ENCODE data around the gene MDK. TPM values are rescaled to one million over a fixed set of nuclear protein-coding genes. Genes with fewer than 3 reads are reported as not detected.
A peak's percentile ranks its signal among the peaks of the same experiment; 100 is the strongest.

MDK gene
- total RNA-seq, 1 experiment from 2014 or later, result 0.49 TPM

- CTCF ChIA-PET, result interaction anchor here (1.0 kb wide), 1 partner anchor 18 kb away, joined by 8 read pairs; no protein-coding TSS in a partner anchor
Observed at GRCh38 chr11:46333394-46333947, 48.0 kb upstream of the MDK start.

DNA sequence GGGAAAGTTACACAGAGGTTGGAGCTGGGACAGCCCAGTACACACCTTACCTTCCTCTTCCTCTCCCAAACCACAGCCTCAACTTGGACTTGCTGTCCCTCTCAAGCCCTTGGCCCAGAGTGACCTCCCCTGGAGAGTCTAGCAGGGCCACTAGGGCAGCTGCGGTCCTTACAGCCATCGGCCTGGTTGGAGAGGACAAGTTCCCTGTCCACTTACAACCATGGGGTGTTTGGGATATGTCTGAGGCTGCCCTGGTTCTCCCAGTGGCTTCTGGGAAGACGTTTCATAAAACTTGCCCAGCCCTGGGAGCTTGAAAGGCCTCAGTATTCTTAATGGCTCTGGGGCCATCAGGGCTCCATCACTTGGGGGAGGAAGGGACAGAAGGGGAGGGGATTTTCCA lies 47.3 kb upstream of the MDK start:
- TF ChIP-seq, protein P1, sequence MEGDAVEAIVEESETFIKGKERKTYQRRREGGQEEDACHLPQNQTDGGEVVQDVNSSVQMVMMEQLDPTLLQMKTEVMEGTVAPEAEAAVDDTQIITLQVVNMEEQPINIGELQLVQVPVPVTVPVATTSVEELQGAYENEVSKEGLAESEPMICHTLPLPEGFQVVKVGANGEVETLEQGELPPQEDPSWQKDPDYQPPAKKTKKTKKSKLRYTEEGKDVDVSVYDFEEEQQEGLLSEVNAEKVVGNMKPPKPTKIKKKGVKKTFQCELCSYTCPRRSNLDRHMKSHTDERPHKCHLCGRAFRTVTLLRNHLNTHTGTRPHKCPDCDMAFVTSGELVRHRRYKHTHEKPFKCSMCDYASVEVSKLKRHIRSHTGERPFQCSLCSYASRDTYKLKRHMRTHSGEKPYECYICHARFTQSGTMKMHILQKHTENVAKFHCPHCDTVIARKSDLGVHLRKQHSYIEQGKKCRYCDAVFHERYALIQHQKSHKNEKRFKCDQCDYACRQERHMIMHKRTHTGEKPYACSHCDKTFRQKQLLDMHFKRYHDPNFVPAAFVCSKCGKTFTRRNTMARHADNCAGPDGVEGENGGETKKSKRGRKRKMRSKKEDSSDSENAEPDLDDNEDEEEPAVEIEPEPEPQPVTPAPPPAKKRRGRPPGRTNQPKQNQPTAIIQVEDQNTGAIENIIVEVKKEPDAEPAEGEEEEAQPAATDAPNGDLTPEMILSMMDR (IDR thresholded peaks at IDR 0.05; ENCODE audit: unreplicated experiment), result no peak
- Mint-ChIP-seq H3K4me3 (ENCODE audit: unreplicated experiment) (no peak overlapping the region), H3K27ac (ENCODE audit: low read depth, unreplicated experiment) (no peak overlapping the region), H3K27me3 (ENCODE audit: insufficient read depth, unreplicated experiment) (peaks cover 29% of the 10 kb centered on the region), H3K9me3 (ENCODE audit: unreplicated experiment) (no peaks in the 10 kb centered on the region), H3K36me3 (ENCODE audit: insufficient read depth, unreplicated experiment) (no peaks in the 10 kb centered on the region), H3K4me1 (ENCODE audit: insufficient read depth, unreplicated experiment) (peaks cover 35% of the 10 kb centered on the region)
- intact Hi-C loops (cut with micrococcal nuclease), result no loop called here
- POLR2A ChIA-PET, result no interaction called here
- no TSS peak for BruUV-seq (replicated peaks)
- CTCF ChIA-PET, result interaction anchor here (1.0 kb wide), 1 partner anchor 18 kb away, joined by 8 read pairs; no protein-coding TSS in a partner anchor
- DNase-seq (ENCODE audit: unreplicated experiment), result no peak

More at GRCh38 chr11:46333394-46333947, 48.0 kb upstream of the MDK start:
- Mint-ChIP-seq H3K4me1 (ENCODE audit: insufficient read depth, unreplicated experiment) (peaks cover 27% of the 10 kb centered on the region), H3K9me3 (ENCODE audit: unreplicated experiment) (no peaks in the 10 kb centered on the region), H3K27ac (ENCODE audit: low read depth, unreplicated experiment) (no peak overlapping the region), H3K27me3 (ENCODE audit: insufficient read depth, unreplicated experiment) (peaks cover 29% of the 10 kb centered on the region), H3K36me3 (ENCODE audit: insufficient read depth, unreplicated experiment) (no peaks in the 10 kb centered on the region), H3K4me3 (ENCODE audit: unreplicated experiment) (no peak overlapping the region)
- TF ChIP-seq, protein P1 (IDR thresholded peaks at IDR 0.05; ENCODE audit: unreplicated experiment), result no peak
- intact Hi-C loops (cut with micrococcal nuclease), result no loop called here
- no TSS peak for BruUV-seq (replicated peaks)
- POLR2A ChIA-PET, result no interaction called here
- no peak for DNase-seq (ENCODE audit: unreplicated experiment)

DNA sequence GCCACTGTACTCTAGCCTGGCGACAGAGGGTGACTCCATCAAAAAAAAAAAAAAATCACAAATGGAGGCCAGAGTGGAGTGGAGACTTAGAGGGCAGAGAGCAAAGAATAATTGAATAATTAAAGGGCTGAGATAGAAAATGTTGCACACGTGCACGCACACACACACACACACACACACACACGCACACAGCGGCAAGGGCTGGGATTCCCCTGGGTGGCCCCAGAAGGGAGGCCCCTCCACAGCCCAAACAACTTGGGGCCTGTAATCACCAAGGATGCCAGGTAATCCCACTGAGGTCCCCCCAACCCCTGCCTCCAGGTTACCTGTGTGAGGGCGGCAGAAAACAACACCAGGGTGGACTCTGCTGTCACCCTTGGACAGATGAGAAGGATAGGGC lies 46.2 kb upstream of the MDK start:
- H3K36me3 Mint-ChIP-seq (ENCODE audit: insufficient read depth, unreplicated experiment), result no peaks in the 10 kb centered on the region
- TF ChIP-seq, protein P1 (IDR thresholded peaks at IDR 0.05; ENCODE audit: unreplicated experiment), result no peak
- CTCF ChIA-PET, result interaction anchor here (0.8 to 1.7 kb wide), 2 partner anchors 9 to 20 kb away, joined by 3 to 4 read pairs; no protein-coding TSS in a partner anchor
- no peak overlapping the region for H3K4me3 Mint-ChIP-seq (ENCODE audit: unreplicated experiment)
- POLR2A ChIA-PET, result interaction anchor here (1.8 kb wide), 1 partner anchor 92 kb away, joined by 4 read pairs; no protein-coding TSS in a partner anchor
- H3K27ac Mint-ChIP-seq (ENCODE audit: low read depth, unreplicated experiment), result peak overlapping the region; percentile 64
- H3K9me3 Mint-ChIP-seq (ENCODE audit: unreplicated experiment), result no peaks in the 10 kb centered on the region
- no TSS peak for BruUV-seq (replicated peaks)
- peaks cover 43% of the 10 kb centered on the region for H3K4me1 Mint-ChIP-seq (ENCODE audit: insufficient read depth, unreplicated experiment)
- H3K27me3 Mint-ChIP-seq (ENCODE audit: insufficient read depth, unreplicated experiment), result peaks cover 21% of the 10 kb centered on the region
- intact Hi-C loops (cut with micrococcal nuclease), result no loop called here
- DNase-seq (ENCODE audit: unreplicated experiment), result no peak

DNA sequence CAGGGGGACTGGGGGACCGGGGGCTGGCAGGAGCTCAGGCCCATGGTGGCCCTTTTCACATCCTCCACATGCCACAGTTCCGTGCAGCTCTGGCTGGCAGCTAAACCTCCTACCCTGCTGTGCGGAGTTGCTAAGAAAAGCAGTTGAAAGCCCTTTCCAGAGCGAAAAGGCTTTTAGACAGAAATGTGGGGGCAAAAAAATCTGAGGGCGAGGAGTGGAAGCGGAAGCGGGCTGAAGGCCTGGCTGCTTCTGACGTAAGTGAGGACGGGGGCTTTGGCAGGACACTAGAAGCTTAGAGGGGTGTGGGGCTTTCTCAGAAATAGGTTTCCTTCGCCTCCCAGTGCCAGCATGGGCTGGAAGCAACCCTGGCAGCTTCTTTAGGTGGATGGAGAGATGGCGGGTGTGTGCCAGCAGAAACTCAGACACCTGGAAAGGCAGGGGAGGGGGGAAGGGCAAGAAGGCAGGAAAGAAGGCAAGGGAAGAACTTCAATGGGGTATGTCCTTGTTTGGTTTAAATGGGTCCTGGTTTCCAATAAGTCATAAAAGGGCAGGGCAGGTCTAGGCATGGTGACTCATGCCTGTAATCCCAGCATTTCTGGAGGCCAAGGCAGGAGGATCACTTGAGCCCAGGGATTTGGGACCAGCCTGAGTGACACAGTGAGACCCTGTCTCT lies 45.4 kb upstream of the MDK start:
- TF ChIP-seq, protein P1 (IDR thresholded peaks at IDR 0.05; ENCODE audit: unreplicated experiment), result no peak

More for the DNA sequence above, 45.4 kb upstream of the MDK start:
- POLR2A ChIA-PET, result interaction anchor here (0.8 to 1.8 kb wide), 2 partner anchors 9 to 93 kb away, joined by 4 read pairs; no protein-coding TSS in a partner anchor
- CTCF ChIA-PET, result interaction anchor here (0.8 to 1.7 kb wide), 3 partner anchors 8 to 117 kb away, joined by 3 to 4 read pairs (median 3); no protein-coding TSS in a partner anchor
- H3K4me3 Mint-ChIP-seq (ENCODE audit: unreplicated experiment), result no peak overlapping the region
- H3K4me1 Mint-ChIP-seq (ENCODE audit: insufficient read depth, unreplicated experiment), result peaks cover 43% of the 10 kb centered on the region
- intact Hi-C loops (cut with micrococcal nuclease), result no loop called here
- BruUV-seq (replicated peaks), result no TSS peak
- no peaks in the 10 kb centered on the region for H3K36me3 Mint-ChIP-seq (ENCODE audit: insufficient read depth, unreplicated experiment)
- H3K27ac Mint-ChIP-seq (ENCODE audit: low read depth, unreplicated experiment), result peak overlapping the region; percentile 54
- no peak for DNase-seq (ENCODE audit: unreplicated experiment)
- H3K9me3 Mint-ChIP-seq (ENCODE audit: unreplicated experiment), result no peaks in the 10 kb centered on the region
- H3K27me3 Mint-ChIP-seq (ENCODE audit: insufficient read depth, unreplicated experiment), result peaks cover 13% of the 10 kb centered on the region
